ENCODE data around the gene KRTAP17-1.
"Not testable (repeated sequence)": the region's sequence is repeated elsewhere in the genome, so short reads cannot be mapped to it uniquely, and the experiment has no call there.

The KRTAP17-1 gene

GRCh38 chr17:41271858-41272257 lies 43.7 kb downstream of the KRTAP17-1 start:
- Mint-ChIP-seq H3K9me3 (no peaks in the 10 kb centered on the region), H3K27ac (no peak overlapping the region), H3K4me3 (no peak overlapping the region), H3K4me1 (ENCODE audit: low read depth) (no peaks in the 10 kb centered on the region), H3K36me3 (ENCODE audit: low read depth) (no peaks in the 10 kb centered on the region), H3K27me3 (peaks cover 16% of the 10 kb centered on the region)
- intact Hi-C loops (cut with micrococcal nuclease) = no loop called here

DNA sequence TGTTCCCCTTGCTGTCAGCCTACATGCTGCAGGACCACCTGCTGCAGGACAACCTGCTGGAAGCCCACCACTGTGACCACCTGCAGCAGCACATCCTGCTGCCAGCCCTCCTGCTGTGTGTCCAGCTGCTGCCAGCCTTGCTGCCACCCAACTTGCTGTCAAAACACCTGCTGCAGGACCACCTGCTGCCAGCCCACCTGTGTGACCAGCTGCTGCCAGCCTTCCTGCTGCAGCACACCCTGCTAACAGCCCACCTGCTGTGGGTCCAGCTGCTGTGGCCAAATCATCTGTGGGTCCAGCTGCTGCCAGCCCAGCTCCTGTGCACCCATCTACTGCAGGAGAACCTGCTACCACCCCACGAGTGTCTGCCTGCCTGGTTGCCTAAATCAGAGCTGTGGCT lies 44.2 kb downstream of the KRTAP17-1 start:
- peaks cover 15% of the 10 kb centered on the region for H3K27me3 Mint-ChIP-seq
- H3K27ac Mint-ChIP-seq; H3K4me3 Mint-ChIP-seq; intact Hi-C loops (cut with micrococcal nuclease); H3K36me3 Mint-ChIP-seq (ENCODE audit: low read depth); H3K4me1 Mint-ChIP-seq (ENCODE audit: low read depth); H3K9me3 Mint-ChIP-seq: not testable (repeated sequence)

- H3K36me3 Mint-ChIP-seq (ENCODE audit: low read depth) = no peaks in the 10 kb centered on the region
- no peak overlapping the region for H3K4me3 Mint-ChIP-seq
- no peaks in the 10 kb centered on the region for H3K9me3 Mint-ChIP-seq
- peaks cover 23% of the 10 kb centered on the region for H3K27me3 Mint-ChIP-seq
- H3K4me1 Mint-ChIP-seq (ENCODE audit: low read depth) = no peaks in the 10 kb centered on the region
- intact Hi-C loops (cut with micrococcal nuclease) = no loop called here
- no peak overlapping the region for H3K27ac Mint-ChIP-seq
These were observed 47.8 kb downstream of the KRTAP17-1 start for GRCh38 chr17:41267711-41268110.

DNA sequence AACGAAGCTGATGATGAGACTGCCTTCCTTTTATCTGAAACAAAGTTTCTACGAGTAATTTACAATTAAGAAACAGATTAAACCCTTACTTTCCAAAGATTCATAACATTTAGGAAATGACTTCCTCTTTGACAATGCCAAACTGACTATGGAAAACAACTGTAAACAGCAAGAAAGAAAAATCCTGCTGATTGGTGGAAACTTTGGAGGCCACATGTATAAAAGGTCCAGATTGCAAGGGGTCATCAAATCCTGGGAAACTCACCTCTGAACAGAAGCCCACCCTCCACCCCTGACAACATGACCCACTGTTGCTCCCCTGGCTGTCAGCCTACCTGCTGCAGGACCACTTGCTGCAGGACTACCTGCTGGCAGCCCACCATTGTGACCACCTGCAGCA lies 50.4 kb downstream of the KRTAP17-1 start, which contains the start of gene KRTAP9-6:
TSS of gene KRTAP9-6 (plus strand) at position 301 of the 400 bp plus-strand sequence. CDS start at position 301, 0 bp downstream.
- Mint-ChIP-seq H3K9me3 (no peaks in the 10 kb centered on the region), H3K4me1 (ENCODE audit: low read depth) (no peaks in the 10 kb centered on the region), H3K4me3 (no peak within 1 kb of the TSS), H3K27me3 (peaks cover 20% of the 10 kb centered on the region), H3K27ac (no peak within 1 kb of the TSS), H3K36me3 (ENCODE audit: low read depth) (no peaks in the 10 kb centered on the region)
- intact Hi-C loops (cut with micrococcal nuclease) = no loop called here
